Measurements from ENCODE around the gene TESPA1. TPM values are rescaled to one million over a fixed set of nuclear protein-coding genes. Genes with fewer than 3 reads are reported as not detected.
A peak's percentile ranks its signal among the peaks of the same experiment; 100 is the strongest.

TESPA1 gene
- 1 to 10 TPM; 1.2 to 9.6 (median 4.5) TPM for total RNA-seq

- H3K4me3 ChIP-seq, result peak within 1 kb of the TSS; percentile 16 to 30 (median 24)
- H3K36me3 ChIP-seq, result no peaks in the 10 kb centered on the region
- H3K4me1 ChIP-seq, result no peaks in the 10 kb centered on the region
- peak; percentile 52 to 95 (median 95) for DNase-seq
- TF ChIP-seq POLR2A (IDR thresholded peaks at IDR 0.05) (peak; percentile 10 to 35), CTCF (IDR thresholded peaks at IDR 0.05) (no peak)
- no peaks in the 10 kb centered on the region for H3K9me3 ChIP-seq
- no peaks in the 10 kb centered on the region for H3K27me3 ChIP-seq
- H3K27ac ChIP-seq, result peak within 1 kb of the TSS; percentile 49 to 74 (median 66)
Observed at GRCh38 chr12:54984658-54985376, at the start of gene TESPA1. Gene TESPA1 (minus strand): TSS chr12:54984762. CDS start chr12:54974562, 10,200 bp downstream.

GRCh38 chr12:55034218-55034617 lies 49.7 kb upstream of the TESPA1 start:
- DNase-seq, result no peak
- no peaks in the 10 kb centered on the region for H3K36me3 ChIP-seq

GRCh38 chr12:55025508-55025907 lies 40.9 kb upstream of the TESPA1 start:
- H3K36me3 ChIP-seq, result no peaks in the 10 kb centered on the region
- no peaks in the 10 kb centered on the region for H3K9me3 ChIP-seq
- no peaks in the 10 kb centered on the region for H3K4me1 ChIP-seq
- H3K4me3 ChIP-seq, result no peak overlapping the region
- no peak for TF ChIP-seq CTCF (IDR thresholded peaks at IDR 0.05)
- no peak for TF ChIP-seq POLR2A (IDR thresholded peaks at IDR 0.05)
- DNase-seq, result no peak
- H3K27me3 ChIP-seq, result no peaks in the 10 kb centered on the region
- H3K27ac ChIP-seq, result no peak overlapping the region

More at GRCh38 chr12:55034218-55034617, 49.7 kb upstream of the TESPA1 start:
- Histone ChIP-seq H3K9me3 (no peaks in the 10 kb centered on the region), H3K4me1 (no peaks in the 10 kb centered on the region), H3K27ac (no peak overlapping the region), H3K27me3 (no peaks in the 10 kb centered on the region), H3K4me3 (no peak overlapping the region)
- no peak for TF ChIP-seq POLR2A (IDR thresholded peaks at IDR 0.05)
- TF ChIP-seq CTCF (IDR thresholded peaks at IDR 0.05), result no peak

DNA sequence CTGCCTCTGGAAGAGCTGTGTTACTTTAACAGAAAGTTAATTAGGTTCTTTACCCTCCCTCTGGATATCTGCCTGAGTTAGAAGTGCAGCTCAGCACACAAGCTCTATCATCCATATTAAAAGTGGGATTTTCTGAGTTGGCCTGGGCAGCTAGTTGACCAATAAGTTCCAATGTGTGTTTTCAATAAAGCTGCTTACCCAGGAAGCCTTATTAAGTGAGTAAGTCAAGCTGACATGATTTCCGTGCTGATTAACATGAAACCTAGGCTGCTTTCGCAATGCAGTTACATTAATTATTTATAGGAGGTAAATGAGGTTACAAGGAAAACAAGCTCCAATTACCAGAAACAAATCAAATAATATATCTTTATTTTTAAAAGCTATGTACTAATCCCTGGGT lies 40.0 kb upstream of the TESPA1 start:
- H3K27ac ChIP-seq, result no peak overlapping the region
- H3K4me1 ChIP-seq, result no peaks in the 10 kb centered on the region
- no peak for DNase-seq
- H3K27me3 ChIP-seq, result no peaks in the 10 kb centered on the region
- H3K36me3 ChIP-seq, result no peaks in the 10 kb centered on the region
- H3K4me3 ChIP-seq, result no peak overlapping the region
- TF ChIP-seq CTCF (IDR thresholded peaks at IDR 0.05) (no peak), POLR2A (IDR thresholded peaks at IDR 0.05) (no peak)
- no peaks in the 10 kb centered on the region for H3K9me3 ChIP-seq

- H3K4me3 ChIP-seq, result no peak within 1 kb of the TSS
- no peak for DNase-seq
Observed at GRCh38 chr12:55019784-55020183, 35.2 kb upstream of the TESPA1 start, which contains the start of gene NEUROD4. Gene NEUROD4 (plus strand): TSS chr12:55019974. CDS start chr12:55026440, 6,466 bp downstream.

More at GRCh38 chr12:55019784-55020183, 35.2 kb upstream of the TESPA1 start, which contains the start of gene NEUROD4:
- no peaks in the 10 kb centered on the region for H3K4me1 ChIP-seq
- no peaks in the 10 kb centered on the region for H3K36me3 ChIP-seq
- no peak within 1 kb of the TSS for H3K27ac ChIP-seq
- TF ChIP-seq POLR2A (IDR thresholded peaks at IDR 0.05), result no peak
- no peak for TF ChIP-seq CTCF (IDR thresholded peaks at IDR 0.05)
- H3K27me3 ChIP-seq, result no peaks in the 10 kb centered on the region
- no peaks in the 10 kb centered on the region for H3K9me3 ChIP-seq
